Colon (tissue), 2 donors: ENCODE results near the gene CHST9.
"Not testable (repeated sequence)": the region's sequence is repeated elsewhere in the genome, so short reads cannot be mapped to it uniquely, and the experiment has no call there.

Experiments used
- FAIRE-seq: peaks from 2 replicates; lab custom pipeline; 2012; peaks lifted over from hg19 to GRCh38; lab: Jason Lieb, UNC
- donor health status: control.
- donor health status: control.

The CHST9 gene

GRCh38 chr18:27185025-27185763 is at the start of gene CHST9:
TSS of gene CHST9 (minus strand) at chr18:27185308. CDS start at chr18:27142809, 42,499 bp downstream.
- no peak for FAIRE-seq

- not testable (repeated sequence) for FAIRE-seq
Observed at GRCh38 chr18:27232355-27232754, 47.2 kb upstream of the CHST9 start.

DNA sequence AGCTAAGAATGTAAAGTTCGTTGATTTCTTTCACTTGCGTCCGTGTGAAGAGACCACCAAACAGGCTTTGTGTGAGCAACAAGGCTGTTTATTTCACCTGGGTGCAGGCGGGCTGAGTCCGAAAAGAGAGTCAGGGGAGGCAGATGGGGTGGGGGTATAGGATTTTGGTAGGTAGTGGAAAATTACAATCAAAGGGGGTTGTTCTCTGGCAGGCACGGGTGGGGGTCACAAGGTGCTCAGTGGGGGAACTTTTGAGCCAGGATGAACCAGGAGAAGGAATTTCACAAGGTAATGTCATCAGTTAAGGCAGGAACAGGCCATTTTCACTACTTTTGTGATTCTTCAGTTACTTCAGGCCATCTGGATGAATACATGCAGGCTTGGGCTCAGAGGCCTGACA is 46.6 kb upstream of the CHST9 start:
- not testable (repeated sequence) for FAIRE-seq

- FAIRE-seq, result not testable (repeated sequence)
Observed at GRCh38 chr18:27231221-27231620, 46.1 kb upstream of the CHST9 start.

GRCh38 chr18:27227721-27228120 is 42.6 kb upstream of the CHST9 start:
- no peak for FAIRE-seq

DNA sequence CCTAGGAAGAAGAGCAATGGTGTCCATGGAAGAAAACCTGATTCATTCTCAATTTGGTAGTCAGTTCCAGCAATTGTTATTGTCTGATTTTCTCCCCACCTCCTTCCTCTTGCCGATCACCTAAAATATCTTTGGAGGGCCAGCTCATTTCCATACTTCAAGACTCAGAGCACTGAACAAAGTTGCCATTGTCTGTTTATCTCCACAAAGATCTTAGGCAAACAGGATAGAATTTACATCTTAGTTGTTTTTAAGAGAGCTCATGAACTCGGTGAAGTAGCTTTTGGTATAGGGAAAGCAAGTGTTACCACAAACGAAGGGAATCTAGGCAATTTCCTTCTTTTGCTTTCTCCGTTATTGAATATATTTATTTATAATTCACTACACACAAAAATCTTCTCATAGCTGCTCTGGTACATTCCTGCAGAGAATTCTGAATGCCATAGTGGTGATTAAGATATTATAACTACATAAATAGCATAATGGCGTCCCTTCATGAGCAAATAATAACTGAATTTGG is 41.5 kb upstream of the CHST9 start:
- FAIRE-seq, result no peak

DNA sequence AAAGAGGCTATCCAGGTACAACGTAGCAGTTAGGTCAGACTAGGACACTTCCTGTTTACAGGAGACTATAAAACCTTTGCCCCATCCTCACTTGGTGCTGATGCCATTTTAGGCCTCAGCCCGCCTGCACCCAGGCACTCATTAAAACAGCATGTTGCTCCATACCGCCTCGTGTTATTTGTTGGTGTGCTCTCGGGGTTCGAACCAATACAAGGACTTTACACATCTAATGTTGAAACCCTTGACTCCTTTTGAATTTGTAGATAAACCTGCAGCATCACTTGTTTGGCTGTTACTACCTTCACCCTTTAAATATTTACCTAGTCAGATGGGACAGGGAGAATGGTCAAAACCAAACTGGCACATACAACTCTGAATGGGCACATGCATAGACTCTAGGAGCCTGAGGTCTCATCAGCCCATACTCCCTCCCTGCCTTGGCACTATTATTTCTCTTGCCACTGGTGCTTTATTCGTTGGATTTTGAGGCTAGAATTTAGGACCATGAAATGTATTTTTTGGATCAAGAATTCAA is 40.9 kb upstream of the CHST9 start:
- no peak for FAIRE-seq

- FAIRE-seq, result no peak
Observed at GRCh38 chr18:27223526-27224291, 38.6 kb upstream of the CHST9 start.

DNA sequence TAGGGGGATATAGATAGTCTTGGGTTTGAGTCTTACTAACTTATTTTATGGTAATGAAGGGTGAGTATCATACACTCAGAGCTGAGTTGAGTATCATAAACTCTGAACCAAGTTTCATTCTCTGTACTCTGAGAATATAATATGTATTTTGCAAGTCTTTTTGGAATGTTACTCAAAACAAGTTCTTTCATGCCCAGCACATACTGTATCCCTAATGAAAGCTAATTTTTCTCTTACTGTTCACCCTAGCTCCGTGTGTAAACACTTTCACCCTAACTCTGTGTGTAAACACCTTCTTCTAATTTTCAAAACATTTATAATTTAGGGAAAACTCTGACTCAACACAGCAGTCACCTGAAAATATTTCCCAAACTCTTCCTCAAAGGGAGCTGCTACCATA is 29.7 kb upstream of the CHST9 start:
- no peak for FAIRE-seq

DNA sequence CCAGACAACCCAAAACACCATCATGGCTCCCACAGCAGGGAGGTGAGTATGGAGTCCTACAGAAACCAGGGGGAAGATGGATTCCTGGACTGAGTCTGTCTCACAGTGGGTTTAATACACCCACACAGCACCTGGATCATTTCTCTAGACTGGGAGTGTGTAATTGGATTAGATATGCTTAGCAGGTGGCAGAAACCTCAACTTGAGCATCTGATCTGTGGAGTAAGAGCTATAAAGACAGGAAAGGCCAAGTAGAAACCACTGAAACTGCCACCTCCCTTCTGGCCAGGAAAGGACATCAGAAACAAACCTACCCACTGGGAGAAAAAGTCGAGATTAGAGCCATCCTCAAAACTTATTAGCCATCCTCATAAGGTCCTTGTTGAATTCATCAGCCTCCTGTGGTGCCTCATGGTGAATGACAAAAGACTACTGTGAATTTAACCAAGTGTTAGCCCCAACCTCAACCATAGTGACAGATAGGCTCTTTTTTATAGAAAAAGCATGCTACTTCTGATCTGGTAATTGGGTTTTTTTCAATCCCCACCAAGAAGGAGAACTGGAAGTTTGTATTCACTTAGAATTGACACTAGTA is 28.1 kb upstream of the CHST9 start:
- no peak for FAIRE-seq

- no peak for FAIRE-seq
Observed at GRCh38 chr18:27211569-27211968, 26.5 kb upstream of the CHST9 start.

DNA sequence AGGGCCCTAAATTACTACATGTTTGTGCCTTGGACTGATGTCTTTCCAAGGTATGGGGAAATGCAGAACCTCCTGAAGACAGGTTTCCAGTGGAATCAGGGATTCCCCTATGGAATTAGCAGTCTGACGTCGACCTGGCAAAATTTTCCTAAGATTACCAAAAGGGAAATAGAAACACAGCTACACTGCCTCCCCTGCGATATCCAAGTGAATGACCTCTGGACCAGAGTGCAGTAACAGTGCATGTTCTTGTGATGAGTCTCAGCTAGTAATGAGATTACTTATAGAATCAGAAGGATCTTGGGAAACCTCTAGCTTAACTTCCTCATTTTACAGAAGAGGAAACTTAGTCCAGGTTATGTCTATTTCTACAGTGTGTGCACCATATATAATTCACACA is 21.3 kb upstream of the CHST9 start:
- FAIRE-seq, result no peak

DNA sequence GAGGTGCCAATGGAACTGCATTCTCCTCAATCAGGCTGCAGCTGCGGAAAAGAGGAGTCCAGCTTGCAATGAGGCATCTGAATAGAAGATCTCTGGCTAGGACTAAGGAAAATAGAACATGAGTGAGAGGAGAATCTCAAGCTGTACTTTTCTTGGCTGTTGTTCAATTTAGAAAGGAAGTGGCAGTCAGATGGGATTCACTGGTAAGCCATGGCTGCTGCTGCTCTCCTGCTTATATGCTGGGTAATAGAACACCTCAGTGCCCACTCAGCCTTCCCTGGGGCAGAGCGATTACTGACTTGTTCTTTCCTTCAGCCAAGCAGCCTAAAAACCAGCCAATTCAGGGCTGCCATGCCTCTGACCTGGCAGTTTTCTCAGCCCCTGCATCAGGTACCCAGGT is 17.6 kb upstream of the CHST9 start:
- no peak for FAIRE-seq

DNA sequence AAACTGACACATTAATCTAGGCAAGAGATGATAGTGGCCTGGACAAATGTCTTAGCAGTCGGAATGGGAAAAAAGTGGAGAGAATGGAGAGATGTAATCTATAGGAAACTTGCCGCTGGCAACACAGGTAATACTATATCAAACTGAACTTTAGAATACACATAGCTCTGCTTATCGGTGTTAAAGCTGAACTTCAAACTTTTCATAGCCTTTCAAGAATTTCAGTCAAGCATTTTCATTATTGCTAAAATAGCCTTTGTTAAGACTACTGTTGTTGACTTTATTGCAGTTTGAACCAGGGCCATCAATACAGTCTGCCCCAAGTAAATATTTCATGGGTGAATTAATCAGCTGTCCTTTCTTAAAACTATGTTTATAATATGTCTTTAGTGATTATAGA is 12.9 kb upstream of the CHST9 start:
- no peak for FAIRE-seq

- no peak for FAIRE-seq
Observed at GRCh38 chr18:27188309-27188708, 3.2 kb upstream of the CHST9 start.

DNA sequence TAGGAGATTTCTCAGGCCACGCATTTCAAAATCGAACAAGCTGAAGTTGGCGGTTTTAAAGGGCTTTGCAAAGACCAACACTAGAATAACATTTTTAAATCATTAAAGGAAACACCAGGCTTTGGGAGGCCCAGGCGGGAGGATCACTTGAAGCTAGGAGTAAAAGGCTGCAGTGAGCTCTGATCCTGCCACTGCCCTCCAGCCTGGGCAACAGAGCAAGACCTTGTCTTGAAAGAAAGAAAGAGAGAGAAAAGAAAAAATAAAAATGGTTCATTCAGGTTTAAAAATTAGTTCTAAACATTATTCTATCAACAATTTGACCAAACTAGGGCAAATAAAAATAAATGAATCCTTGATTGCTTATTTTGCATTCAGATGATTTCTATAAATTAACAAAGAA is 789 bp upstream of the CHST9 start:
- no peak for FAIRE-seq

GRCh38 chr18:27184115-27185024 is 738 bp downstream of the CHST9 start:
- FAIRE-seq, result no peak

- FAIRE-seq, result no peak
Observed at GRCh38 chr18:27181726-27182125, 3.4 kb downstream of the CHST9 start.

GRCh38 chr18:27178424-27178823 is 6.7 kb downstream of the CHST9 start:
- FAIRE-seq, result no peak

DNA sequence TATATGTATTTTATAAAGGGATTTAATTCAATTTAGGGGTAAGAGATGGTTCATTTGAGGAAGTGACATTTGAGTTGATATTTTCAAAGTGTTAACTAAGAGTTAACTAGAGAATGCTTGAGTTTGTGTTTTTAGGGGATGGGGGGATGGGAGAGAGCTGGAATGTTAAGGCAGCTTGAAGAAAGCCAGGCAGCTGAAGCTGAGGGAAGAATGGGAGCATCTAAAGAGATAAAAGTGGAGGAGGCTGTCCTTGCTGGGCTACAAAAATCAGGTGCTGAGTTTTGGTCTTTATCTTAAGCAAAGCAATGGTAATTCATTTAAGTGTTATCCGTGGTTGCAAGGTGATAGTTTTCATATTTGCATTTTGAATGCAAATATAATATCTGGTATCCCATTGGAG is 9.2 kb downstream of the CHST9 start:
- no peak for FAIRE-seq

- no peak for FAIRE-seq
Observed at GRCh38 chr18:27175245-27175644, 9.9 kb downstream of the CHST9 start.

GRCh38 chr18:27171993-27172392 is 13.1 kb downstream of the CHST9 start:
- FAIRE-seq, result no peak
